PFSK-1 (cell line): ENCODE measurements around the gene ZNF138.

ENCODE experiments used
- FOXP2 ChIP-seq: optimal IDR thresholded peaks from 2 replicates; pipeline ENCODE3; 2011; ENCODE audit warnings: borderline replicate concordance, control low read depth, inconsistent platforms; ENCODE audit not compliant: insufficient read depth; ENCODE audit errors: extremely low read length, extremely low read depth
- POLR2AphosphoS5 ChIP-seq: IDR thresholded peaks from 2 replicates; pipeline ENCODE4 v1.6.1; 2012; ENCODE audit warnings: low read depth, mild to moderate bottlenecking, control low read depth, low read length, moderate library complexity
- REST ChIP-seq, 2 experiments: IDR thresholded peaks; 2 replicates each; pipeline versions ENCODE4 v1.6.1 to v1.8.0; 2011 to 2012; ENCODE audit warnings: low read depth in 2 of 2, low read length in 2 of 2, control low read depth in 1 of 2, inconsistent platforms in 1 of 2, mild to moderate bottlenecking in 1 of 2, moderate library complexity in 1 of 2; ENCODE audit not compliant: insufficient read depth in 1 of 2
- SIN3A ChIP-seq: IDR thresholded peaks from 2 replicates; pipeline ENCODE4 v1.6.1; 2012; ENCODE audit warnings: mild to moderate bottlenecking, low read length, moderate library complexity, borderline replicate concordance; ENCODE audit not compliant: insufficient read depth
- TAF1 ChIP-seq: IDR thresholded peaks from 2 replicates; pipeline ENCODE4 v1.6.1; 2012; ENCODE audit warnings: low read length, control low read depth, borderline replicate concordance; ENCODE audit not compliant: insufficient read depth

Gene ZNF138

DNA sequence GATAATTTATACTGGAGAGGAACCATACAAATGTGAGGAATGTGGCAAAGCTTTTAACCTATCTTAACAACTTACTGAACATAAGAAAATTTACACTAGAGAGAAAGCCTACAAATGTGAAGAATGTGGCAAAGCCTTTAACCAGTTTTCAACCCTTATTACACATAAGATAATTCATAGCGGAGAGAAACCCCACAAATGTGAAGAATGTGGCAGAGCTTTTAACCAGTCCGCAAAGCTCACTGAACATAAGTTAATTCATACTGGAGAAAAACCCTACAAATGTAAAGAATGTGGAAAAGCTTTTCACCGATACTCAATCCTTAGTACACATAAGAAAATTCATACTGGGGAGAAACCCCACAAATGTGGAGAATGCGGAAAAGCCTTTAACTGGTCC lies 37.9 kb downstream of the ZNF138 start:
- TF ChIP-seq SIN3A (no peak), POLR2AphosphoS5 (no peak), FOXP2 (no peak), TAF1 (no peak), REST (IDR thresholded peaks at IDR 0.05; ENCODE audit: insufficient read depth in 1 of 2, low read depth in 2 of 2, low read length in 2 of 2) (no peak)

DNA sequence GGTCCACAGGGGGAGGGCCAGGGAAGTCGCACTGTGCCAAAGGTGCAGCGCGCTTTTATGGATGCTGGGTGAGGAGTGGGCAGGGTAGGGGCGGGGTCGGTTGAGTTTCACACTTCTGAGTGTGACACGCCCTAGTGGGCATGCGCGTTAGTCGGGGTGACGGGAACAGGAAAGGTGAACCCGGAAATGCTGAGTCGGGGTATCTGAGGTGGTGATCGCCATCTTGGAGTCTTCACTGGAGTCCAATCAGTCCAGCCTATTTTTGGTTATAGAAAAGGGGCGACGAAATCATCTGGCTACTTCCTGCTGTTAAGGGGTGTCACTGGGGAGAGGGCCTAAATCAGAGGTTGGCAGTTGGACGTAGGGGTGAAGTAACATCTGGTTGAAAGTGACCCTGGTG lies 40.8 kb downstream of the ZNF138 start:
- no peak for TF ChIP-seq REST (IDR thresholded peaks at IDR 0.05; ENCODE audit: insufficient read depth in 1 of 2, low read depth in 2 of 2, low read length in 2 of 2)
- TF ChIP-seq TAF1: no peak
- no peak for TF ChIP-seq POLR2AphosphoS5
- TF ChIP-seq SIN3A: no peak
- TF ChIP-seq FOXP2: no peak

DNA sequence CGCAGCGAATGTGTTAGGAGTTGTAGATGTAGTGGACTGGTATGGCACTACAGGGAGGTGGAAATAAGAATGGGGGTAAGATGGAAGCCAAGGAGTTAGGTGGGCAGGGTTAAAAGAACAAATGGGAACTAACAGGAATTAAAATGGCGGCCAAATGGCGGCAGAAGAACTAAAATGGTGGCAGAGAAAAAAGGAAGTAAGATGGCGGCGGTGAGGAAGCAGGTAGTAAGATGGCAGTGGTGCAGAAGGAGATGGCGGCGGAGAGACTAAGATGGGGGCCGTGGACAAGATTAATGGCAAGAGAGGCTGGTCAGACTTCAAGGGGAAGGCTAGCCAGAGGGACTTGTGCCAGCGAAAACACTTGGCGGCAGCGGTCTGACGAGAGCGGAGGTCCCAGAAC lies 44.5 kb downstream of the ZNF138 start:
- TF ChIP-seq TAF1 (no peak), REST (IDR thresholded peaks at IDR 0.05; ENCODE audit: insufficient read depth in 1 of 2, low read depth in 2 of 2, low read length in 2 of 2) (no peak), SIN3A (no peak), POLR2AphosphoS5 (no peak), FOXP2 (no peak)

DNA sequence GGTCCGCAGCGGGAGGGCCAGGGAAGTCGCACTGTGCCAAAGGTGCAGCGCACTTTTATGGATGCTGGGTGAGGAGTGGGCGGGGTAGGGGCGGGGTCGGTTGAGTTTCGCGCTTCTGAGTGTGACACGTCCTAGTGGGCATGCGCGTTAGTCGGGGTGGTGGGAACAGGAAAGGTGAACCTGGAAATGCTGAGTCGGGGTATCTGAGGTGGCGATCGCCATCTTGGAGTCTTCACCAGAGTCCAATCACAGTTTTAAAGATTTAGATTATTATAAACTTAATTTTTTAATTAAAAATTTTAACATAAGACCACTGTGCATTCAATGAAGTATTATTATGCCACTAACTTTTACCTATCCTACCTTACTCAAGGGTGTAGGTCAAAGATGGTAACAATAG lies 45.7 kb downstream of the ZNF138 start:
- no peak for TF ChIP-seq TAF1
- no peak for TF ChIP-seq SIN3A
- no peak for TF ChIP-seq REST (IDR thresholded peaks at IDR 0.05; ENCODE audit: insufficient read depth in 1 of 2, low read depth in 2 of 2, low read length in 2 of 2)
- TF ChIP-seq POLR2AphosphoS5: no peak
- TF ChIP-seq FOXP2: no peak

DNA sequence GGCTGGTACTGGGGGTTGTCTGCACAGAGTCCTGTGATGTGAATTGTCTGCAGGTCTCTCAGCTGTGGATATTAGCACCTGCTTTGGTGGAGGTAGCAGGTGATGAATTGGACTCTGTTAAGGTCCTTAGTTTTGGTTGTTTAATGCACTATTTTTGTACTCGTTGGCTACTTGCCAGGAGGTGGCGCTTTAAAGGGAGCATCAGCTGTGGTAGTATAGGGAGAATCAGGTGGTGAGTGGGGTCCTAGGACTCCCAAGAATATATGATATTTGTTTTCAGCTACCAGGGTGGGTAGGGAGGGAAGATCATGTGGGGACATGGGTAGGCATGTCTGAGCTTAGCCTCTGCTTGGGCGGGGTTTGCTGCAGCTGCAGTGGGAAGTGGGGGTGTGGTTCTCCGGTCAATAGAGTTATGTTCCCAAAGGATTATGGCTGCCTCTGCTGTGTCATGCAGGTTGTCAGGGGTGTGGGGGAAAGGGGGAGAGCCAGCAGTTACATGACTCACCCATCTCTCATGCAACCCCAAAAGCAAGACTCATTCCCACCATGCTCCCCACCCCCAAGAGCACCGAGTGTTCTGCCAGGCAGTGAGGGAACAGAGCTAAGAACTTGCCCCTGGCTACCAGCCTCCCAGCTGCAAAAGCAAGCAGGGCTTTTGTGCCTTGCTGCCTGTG lies 55.2 kb downstream of the ZNF138 start:
- TF ChIP-seq REST (IDR thresholded peaks at IDR 0.05; ENCODE audit: insufficient read depth in 1 of 2, low read depth in 2 of 2, low read length in 2 of 2) (no peak), TAF1 (no peak), SIN3A (no peak), FOXP2 (no peak), POLR2AphosphoS5 (no peak)
